NCI-H446 (cell line): ENCODE measurements around the gene PCDHGA6.
"Not testable (repeated sequence)": the region's sequence is repeated elsewhere in the genome, so short reads cannot be mapped to it uniquely, and the experiment has no call there.

Experiments
- DNase-seq, 2 experiments: peaks; one replicate each; lab custom pipeline; 2025; lab: John Stamatoyannopoulos, UW

The PCDHGA6 gene

DNA sequence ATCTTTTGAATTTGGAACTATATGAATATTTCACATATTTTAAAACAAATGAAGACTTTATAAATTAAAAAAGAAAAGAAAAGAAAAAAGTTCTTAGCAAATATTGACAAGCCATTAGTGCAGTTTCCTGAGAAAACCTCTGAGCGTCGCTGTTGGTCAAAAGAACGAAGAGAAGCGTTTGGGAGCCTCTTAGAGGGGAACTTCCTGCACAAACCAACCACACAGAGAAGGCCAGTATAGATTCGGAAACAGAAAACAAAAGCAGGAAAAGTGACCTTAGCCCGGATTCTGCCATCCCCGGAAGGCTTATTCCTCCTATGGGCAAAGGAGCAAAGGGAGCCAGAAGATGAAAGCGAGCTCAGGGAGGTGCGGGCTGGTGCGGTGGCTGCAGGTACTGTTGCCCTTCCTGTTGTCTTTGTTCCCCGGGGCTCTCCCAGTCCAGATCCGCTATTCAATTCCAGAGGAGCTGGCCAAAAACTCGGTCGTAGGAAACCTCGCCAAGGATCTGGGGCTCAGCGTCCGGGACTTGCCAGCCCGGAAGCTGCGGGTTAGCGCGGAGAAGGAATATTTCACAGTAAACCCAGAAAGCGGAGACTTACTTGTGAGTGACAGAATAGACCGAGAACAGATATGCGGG lies 13.8 kb upstream of the PCDHGA6 start, which contains the start of gene PCDHGB2:
Gene PCDHGB2, plus strand, starts transcription at position 205 of the 637 bp plus-strand sequence. Its CDS starts 142 bp downstream, at position 347.
- peak; percentile 62 to 64 for DNase-seq

DNA sequence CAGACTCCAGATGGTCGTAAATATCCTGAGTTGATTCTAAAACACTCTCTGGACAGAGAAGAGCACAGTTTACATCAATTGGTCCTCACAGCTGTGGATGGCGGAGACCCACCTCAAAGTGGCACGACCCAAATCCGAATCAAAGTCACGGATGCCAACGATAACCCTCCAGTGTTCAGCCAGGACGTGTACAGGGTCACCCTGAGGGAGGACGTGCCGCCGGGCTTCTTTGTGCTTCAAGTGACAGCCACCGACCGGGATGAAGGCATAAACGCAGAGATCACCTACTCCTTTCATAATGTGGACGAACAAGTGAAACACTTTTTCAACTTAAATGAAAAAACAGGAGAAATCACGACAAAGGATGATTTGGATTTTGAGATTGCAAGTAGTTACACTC lies 13.0 kb upstream of the PCDHGA6 start:
- DNase-seq: no peak

DNA sequence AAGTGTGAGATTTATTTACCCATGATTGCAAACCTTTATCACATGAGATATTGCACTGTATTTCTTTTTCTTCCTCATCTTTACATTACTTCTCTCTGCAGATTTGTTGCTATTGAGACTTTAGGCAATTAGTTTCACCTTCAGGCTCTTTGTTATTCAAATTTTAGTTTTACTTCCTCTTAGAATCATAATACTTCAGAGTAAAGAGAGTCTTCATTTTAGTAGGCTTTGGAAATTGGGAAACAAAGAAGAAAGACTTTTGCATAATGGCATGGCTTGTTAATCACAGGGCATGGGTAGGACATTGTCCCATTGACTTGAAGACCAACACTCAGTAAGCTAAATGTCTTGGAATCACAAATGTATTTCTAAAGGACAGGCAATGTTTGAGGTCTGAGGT lies 11.0 kb upstream of the PCDHGA6 start:
- no peak for DNase-seq

GRCh38 chr5:141363952-141364660 lies 9.6 kb upstream of the PCDHGA6 start, which contains the start of gene PCDHGA5:
PCDHGA5 (plus strand) TSS chr5:141364162; CDS start chr5:141364331, 169 bp downstream.
- DNase-seq: no peak

DNA sequence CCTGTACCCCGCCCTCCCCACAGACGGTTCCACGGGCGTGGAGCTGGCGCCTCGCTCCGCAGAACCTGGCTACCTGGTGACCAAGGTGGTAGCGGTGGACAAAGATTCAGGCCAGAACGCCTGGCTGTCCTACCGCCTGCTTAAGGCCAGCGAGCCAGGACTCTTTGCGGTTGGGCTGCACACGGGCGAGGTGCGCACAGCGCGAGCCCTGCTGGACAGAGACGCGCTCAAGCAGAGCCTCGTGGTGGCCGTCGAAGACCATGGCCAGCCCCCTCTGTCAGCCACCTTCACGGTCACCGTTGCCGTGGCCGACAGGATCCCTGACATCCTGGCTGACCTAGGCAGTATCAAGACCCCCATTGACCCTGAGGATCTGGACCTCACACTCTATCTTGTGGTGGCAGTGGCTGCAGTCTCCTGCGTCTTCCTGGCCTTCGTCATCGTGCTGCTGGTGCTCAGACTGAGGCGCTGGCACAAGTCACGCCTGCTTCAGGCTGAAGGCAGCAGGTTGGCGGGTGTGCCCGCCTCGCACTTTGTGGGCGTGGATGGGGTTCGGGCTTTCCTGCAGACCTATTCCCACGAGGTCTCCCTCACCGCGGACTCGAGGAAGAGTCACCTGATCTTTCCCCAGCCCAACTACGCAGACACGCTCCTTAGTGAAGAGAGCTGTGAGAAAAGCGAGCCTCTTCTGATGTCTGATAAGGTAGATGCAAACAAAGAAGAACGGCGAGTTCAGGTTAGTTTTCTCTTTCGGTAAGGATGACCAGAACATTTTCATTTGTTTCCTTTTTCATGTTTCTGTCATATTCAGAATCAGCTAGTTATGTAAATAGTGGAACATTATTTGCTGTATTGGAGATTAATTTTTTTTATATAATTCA lies 7.4 kb upstream of the PCDHGA6 start:
- DNase-seq: no peak

- DNase-seq: no peak
Observed at GRCh38 chr5:141369994-141370848, 3.5 kb upstream of the PCDHGA6 start, which contains the start of gene PCDHGB3. PCDHGB3 (plus strand) TSS chr5:141370242; CDS start chr5:141370395, 153 bp downstream.

- DNase-seq: no peak
Observed at GRCh38 chr5:141371572-141372475, 1.9 kb upstream of the PCDHGA6 start.

GRCh38 chr5:141374627-141375026 lies 936 bp downstream of the PCDHGA6 start:
- DNase-seq: no peak

DNA sequence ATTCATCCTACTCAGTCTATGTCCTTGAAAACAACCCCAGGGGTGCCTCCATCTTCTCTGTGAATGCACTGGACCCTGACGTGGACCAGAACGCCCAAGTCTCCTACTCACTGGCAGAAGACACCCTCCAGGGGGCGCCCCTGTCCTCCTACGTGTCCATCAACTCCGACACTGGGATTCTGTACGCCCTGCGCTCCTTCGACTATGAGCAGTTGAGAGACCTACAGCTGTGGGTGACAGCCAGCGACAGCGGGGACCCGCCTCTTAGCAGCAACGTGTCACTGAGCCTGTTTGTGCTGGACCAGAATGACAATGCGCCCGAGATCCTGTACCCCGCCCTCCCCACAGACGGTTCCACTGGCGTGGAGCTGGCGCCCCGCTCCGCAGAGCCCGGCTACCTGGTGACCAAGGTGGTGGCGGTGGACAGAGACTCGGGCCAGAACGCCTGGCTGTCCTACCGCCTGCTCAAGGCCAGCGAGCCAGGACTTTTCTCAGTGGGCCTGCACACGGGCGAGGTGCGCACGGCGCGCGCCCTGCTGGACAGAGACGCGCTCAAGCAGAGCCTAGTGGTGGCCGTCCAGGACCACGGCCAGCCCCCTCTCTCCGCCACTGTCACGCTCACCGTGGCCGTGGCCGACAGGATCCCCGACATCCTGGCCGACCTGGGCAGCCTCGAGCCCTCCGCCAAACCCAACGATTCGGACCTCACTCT lies 1.9 kb downstream of the PCDHGA6 start:
- not testable (repeated sequence) for DNase-seq

GRCh38 chr5:141382469-141383294 lies 9.0 kb downstream of the PCDHGA6 start, which contains the start of gene PCDHGA7:
PCDHGA7 (plus strand) TSS chr5:141382742; CDS start chr5:141382900, 158 bp downstream.
- no peak for DNase-seq

DNA sequence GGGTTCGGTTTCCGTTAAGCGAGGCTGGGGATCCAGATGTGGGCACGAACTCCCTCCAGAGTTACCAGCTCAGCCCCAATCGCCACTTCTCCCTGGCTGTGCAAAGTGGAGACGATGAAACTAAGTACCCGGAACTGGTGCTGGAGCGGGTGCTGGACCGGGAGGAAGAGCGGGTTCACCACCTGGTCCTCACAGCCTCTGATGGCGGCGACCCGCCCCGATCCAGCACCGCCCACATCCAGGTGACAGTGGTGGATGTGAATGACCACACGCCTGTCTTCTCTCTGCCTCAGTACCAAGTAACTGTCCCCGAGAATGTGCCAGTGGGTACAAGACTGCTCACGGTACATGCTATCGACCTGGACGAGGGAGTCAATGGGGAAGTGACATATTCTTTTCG lies 9.7 kb downstream of the PCDHGA6 start:
- DNase-seq: no peak

DNA sequence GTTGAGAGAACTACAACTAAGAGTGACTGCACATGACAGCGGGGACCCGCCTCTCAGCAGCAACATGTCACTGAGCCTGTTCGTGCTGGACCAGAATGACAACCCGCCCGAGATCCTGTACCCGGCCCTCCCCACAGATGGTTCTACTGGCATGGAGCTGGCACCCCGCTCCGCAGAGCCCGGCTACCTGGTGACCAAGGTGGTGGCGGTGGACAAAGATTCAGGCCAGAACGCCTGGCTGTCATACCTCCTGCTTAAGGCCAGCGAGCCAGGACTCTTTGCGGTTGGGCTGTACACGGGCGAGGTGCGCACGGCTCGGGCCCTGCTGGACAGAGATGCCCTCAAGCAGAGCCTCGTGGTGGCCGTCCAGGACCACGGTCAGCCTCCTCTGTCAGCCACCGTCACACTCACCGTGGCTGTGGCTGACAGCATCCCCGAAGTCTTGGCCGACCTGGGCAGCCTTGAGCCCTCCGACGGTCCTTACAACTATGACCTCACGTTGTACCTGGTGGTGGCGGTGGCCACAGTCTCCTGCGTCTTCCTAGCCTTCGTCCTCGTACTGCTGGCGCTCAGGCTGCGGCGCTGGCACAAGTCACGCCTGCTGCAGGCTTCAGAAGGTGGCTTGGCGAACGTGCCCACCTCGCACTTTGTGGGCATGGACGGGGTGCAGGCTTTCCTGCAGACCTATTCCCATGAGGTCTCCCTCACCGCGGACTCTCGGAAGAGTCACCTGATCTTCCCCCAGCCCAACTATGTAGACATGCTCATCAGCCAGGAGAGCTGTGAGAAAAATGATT lies 11.0 kb downstream of the PCDHGA6 start:
- no peak for DNase-seq

DNA sequence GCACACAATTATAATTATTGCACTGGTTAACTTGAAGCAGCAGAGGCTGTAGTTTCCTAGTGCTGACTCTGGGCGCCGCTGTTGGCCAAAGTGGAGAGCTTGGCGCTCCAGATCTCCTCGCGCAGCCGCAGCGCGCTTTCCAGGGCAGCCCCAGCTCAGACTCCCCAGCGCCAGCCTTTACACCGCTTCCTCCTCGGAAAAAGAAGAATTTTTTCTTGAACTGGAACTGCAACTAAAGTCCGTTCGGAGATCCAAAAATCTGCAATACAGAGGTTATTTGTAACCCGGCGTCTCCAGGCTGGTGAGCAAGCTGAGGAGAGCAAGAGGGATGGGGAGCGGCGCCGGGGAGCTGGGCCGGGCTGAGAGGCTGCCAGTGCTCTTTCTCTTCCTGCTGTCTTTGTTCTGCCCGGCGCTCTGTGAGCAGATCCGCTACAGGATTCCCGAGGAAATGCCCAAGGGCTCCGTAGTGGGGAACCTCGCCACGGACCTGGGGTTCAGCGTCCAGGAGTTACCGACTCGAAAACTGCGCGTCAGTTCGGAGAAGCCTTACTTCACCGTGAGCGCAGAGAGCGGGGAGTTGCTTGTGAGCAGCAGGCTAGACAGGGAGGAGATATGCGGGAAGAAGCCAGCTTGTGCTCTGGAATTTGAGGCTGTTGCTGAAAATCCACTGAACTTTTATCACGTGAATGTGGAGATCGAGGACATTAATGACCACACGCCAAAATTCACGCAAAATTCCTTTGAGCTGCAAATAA lies 14.0 kb downstream of the PCDHGA6 start, which contains the start of gene PCDHGB4:
Gene PCDHGB4, plus strand, starts transcription at position 142 of the 755 bp plus-strand sequence. Its CDS starts 187 bp downstream, at position 329.
- not testable (repeated sequence) for DNase-seq

- no peak for DNase-seq
Observed at GRCh38 chr5:141388661-141389060, 15.0 kb downstream of the PCDHGA6 start.

DNA sequence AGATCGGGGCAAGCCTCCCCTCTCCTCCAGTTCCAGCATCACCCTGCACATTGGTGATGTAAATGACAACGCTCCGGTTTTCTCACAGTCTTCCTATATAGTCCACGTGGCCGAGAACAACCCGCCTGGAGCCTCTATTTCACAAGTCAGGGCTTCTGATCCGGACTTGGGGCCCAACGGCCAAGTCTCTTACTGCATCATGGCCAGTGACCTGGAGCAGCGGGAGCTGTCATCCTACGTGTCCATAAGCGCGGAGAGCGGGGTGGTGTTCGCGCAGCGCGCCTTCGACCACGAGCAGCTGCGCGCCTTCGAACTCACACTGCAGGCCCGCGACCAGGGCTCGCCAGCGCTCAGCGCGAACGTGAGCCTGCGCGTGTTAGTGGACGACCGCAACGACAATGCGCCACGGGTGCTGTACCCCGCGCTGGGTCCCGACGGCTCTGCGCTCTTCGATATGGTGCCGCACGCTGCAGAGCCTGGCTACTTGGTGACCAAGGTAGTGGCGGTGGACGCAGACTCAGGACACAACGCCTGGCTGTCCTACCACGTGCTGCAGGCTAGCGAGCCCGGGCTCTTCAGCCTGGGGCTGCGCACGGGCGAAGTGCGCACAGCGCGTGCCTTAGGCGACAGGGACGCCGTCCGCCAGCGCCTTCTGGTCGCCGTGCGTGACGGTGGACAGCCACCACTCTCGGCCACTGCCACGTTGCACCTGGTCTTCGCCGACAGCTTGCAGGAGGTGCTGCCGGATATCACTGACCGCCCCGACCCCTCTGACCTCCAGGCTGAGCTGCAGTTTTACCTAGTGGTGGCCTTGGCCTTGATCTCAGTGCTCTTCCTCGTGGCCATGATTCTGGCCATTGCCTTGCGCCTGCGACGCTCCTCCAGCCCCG lies 15.7 kb downstream of the PCDHGA6 start:
- no peak for DNase-seq
